ENCODE measurements around the gene TYSND1. TPM values are rescaled to one million over a fixed set of nuclear protein-coding genes. Genes with fewer than 3 reads are reported as not detected.

The TYSND1 gene
- total and polyA plus RNA-seq, 2 of the 13 experiments (the other 11 are each of a cell fraction or from before 2014, with no cell fraction given) = 3.3 to 8.9 TPM

DNA sequence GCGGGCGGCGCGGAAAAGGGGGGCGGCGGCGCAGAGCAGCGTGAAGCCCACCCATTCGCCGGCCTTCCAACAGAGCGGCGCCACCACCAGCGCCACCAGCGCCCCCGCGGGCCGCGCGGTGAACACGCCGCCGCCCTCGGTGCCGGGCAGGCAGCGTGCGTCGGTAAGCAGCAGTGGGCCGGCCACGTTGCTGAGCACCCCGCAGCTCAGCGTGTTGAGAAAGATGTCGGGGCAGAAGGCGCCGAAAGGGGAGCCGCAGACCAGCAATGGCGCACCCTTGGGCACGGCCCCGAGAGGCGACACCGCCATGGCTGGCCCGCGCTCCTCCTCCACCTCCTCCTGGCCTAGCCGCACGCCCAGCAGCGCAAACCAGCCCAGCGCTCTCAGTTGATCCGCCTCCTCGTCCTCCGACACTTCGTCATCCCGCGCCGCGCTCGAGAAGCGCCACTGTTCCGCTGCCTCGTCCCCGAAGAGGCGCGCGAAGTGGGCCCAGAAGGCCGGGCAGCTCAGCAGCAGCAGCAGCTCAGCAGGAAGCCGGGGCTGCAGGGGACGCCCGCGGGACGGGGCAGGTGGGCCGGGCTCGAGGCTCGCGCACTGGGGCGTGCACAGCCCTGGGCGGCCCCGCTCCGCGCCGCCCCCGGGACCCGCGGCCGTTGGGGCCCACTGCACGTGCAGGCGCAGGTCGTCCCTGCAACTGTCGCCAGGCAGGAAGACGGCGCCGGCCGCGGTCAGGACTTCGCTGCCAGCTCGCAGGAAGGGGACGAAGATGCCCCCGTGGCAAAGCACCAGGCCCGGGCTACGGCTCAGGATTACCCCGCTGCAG, 623 bp downstream of the TYSND1 start (continued):
- TF ChIP-seq MAFG (CRISPR knock-in tag; IDR thresholded peaks at IDR 0.05) (0 out of 2 replicates have a peak, but pooled peaks have one; percentile 64), AGO1 (IDR thresholded peaks at IDR 0.05; ENCODE audit: low read depth, low read length, poor library complexity, severe bottlenecking) (peak; percentile 18), ARNTL (CRISPR knock-in tag; IDR thresholded peaks at IDR 0.05) (0 out of 2 replicates have a peak, but pooled peaks have one; percentile 36), ADNP (CRISPR knock-in tag; IDR thresholded peaks at IDR 0.05) (peak; percentile 5; the same call in 1 of the 2 replicates), ZNF713 (CRISPR knock-in tag; IDR thresholded peaks at IDR 0.05) (no peak), ZNF124 (CRISPR knock-in tag; IDR thresholded peaks at IDR 0.05) (peak; percentile 28; the same call in 1 of the 2 replicates), ZNF674 (CRISPR knock-in tag; IDR thresholded peaks at IDR 0.05; ENCODE audit: low read depth) (0 out of 2 replicates have a peak, but pooled peaks have one; percentile 63), ZNF30 (CRISPR knock-in tag; IDR thresholded peaks at IDR 0.05) (0 out of 2 replicates have a peak, but pooled peaks have one; percentile 14), FOXO1 (CRISPR knock-in tag; IDR thresholded peaks at IDR 0.05) (0 out of 2 replicates have a peak, but pooled peaks have one; percentile 9), JUNB (CRISPR knock-in tag; IDR thresholded peaks at IDR 0.05; ENCODE audit: borderline replicate concordance) (peak; percentile 29; the same call in 1 of the 2 replicates), ZNF841 (CRISPR knock-in tag; IDR thresholded peaks at IDR 0.05; ENCODE audit: borderline replicate concordance) (peak; percentile 72; the same call in 1 of the 2 replicates), MTA1 (CRISPR knock-in tag; IDR thresholded peaks at IDR 0.05; ENCODE audit: borderline replicate concordance) (peak; percentile 55; the same call in 1 of the 2 replicates), SKI (IDR thresholded peaks at IDR 0.05; ENCODE audit: partially characterized antibody) (peak; percentile 41), ZNF180 (CRISPR knock-in tag; IDR thresholded peaks at IDR 0.05; ENCODE audit: borderline replicate concordance, low read depth) (0 out of 2 replicates have a peak, but pooled peaks have one; percentile 54), ERF (CRISPR knock-in tag; IDR thresholded peaks at IDR 0.05) (peak; percentile 57; the same call in 1 of the 2 replicates), ZFP90 (CRISPR knock-in tag; IDR thresholded peaks at IDR 0.05; ENCODE audit: borderline replicate concordance) (peak; percentile 47; the same call in 1 of the 2 replicates), ZNF383 (CRISPR knock-in tag; IDR thresholded peaks at IDR 0.05; ENCODE audit: borderline replicate concordance) (no peak), HES4 (CRISPR knock-in tag; IDR thresholded peaks at IDR 0.05; ENCODE audit: borderline replicate concordance) (peak; percentile 21; the same call in 1 of the 2 replicates)
- TF ChIP-seq, protein P1, sequence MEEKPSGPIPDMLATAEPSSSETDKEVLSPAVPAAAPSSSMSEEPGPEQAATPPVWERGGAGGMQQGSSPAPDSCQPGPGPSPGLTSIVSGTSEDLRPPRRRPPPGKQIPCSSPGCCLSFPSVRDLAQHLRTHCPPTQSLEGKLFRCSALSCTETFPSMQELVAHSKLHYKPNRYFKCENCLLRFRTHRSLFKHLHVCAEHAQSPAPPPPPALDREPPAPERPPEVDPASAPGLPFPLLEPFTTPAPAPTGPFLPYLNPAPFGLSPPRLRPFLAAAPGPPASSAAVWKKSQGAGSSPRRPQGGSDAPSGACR (CRISPR knock-in tag; IDR thresholded peaks at IDR 0.05) = no peak; the same call in 1 of the 2 replicates
- TF ChIP-seq, protein P2, sequence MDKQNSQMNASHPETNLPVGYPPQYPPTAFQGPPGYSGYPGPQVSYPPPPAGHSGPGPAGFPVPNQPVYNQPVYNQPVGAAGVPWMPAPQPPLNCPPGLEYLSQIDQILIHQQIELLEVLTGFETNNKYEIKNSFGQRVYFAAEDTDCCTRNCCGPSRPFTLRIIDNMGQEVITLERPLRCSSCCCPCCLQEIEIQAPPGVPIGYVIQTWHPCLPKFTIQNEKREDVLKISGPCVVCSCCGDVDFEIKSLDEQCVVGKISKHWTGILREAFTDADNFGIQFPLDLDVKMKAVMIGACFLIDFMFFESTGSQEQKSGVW (CRISPR knock-in tag; IDR thresholded peaks at IDR 0.05; ENCODE audit: borderline replicate concordance) = 0 out of 2 replicates have a peak, but pooled peaks have one; percentile 33

All from HepG2 (cell line).